ENCODE measurements around the gene DCAF11. TPM values are rescaled to one million over a fixed set of nuclear protein-coding genes. Genes with fewer than 3 reads are reported as not detected.

Gene DCAF11
- total and polyA plus RNA-seq, 2 of the 13 experiments (the other 11 are each of a cell fraction or from before 2014, with no cell fraction given) = 150 to 257 TPM

GRCh38 chr14:24135834-24136683 is 21.5 kb downstream of the DCAF11 start, which contains the start of gene PSME1 (continued):
- no peak; the same call in 1 of the 2 replicates for TF ChIP-seq KDM1A (CRISPR knock-in tag; IDR thresholded peaks at IDR 0.05)
- TF ChIP-seq ZNF3 (CRISPR knock-in tag; IDR thresholded peaks at IDR 0.05) = no peak
- TF ChIP-seq HNRNPH1 (optimal IDR thresholded peaks at IDR 0.05; ENCODE audit: low read depth, low read length) = no peak
- TF ChIP-seq SIN3A (IDR thresholded peaks at IDR 0.05; ENCODE audit: borderline replicate concordance, low read depth, low read length) = peak; percentile 73; the same call in 1 of the 2 replicates
- peak; percentile 34; the same call in 1 of the 2 replicates for TF ChIP-seq ZNF276 (CRISPR knock-in tag; IDR thresholded peaks at IDR 0.05; ENCODE audit: low read depth)
- no peak for TF ChIP-seq ATF4 (CRISPR knock-in tag; IDR thresholded peaks at IDR 0.05)
- TF ChIP-seq ERF (CRISPR knock-in tag; IDR thresholded peaks at IDR 0.05) = peak; percentile 84
- peak; percentile 75 for TF ChIP-seq E2F5 (CRISPR knock-in tag; conservative IDR thresholded peaks at IDR 0.05)
- TF ChIP-seq TBX2 (CRISPR knock-in tag; IDR thresholded peaks at IDR 0.05; ENCODE audit: borderline replicate concordance) = peak; percentile 84
- TF ChIP-seq ZBTB34 (CRISPR knock-in tag; IDR thresholded peaks at IDR 0.05) = no peak
- TF ChIP-seq NR2C2 (CRISPR knock-in tag; IDR thresholded peaks at IDR 0.05; ENCODE audit: borderline replicate concordance) = no peak; the same call in 1 of the 2 replicates
- no peak; the same call in 1 of the 2 replicates for TF ChIP-seq ZZZ3 (CRISPR knock-in tag; IDR thresholded peaks at IDR 0.05; ENCODE audit: borderline replicate concordance)
- peak; percentile 53 for TF ChIP-seq XRCC5 (optimal IDR thresholded peaks at IDR 0.05; ENCODE audit: low read length)
- peak in 1 of 2 experiments; percentile 26; a peak in 1 of 4 replicates for TF ChIP-seq REST (IDR thresholded peaks at IDR 0.05; ENCODE audit: borderline replicate concordance in 1 of 2, low read depth in 1 of 2, low read length in 2 of 2)
- peak; percentile 83 for TF ChIP-seq ZNF574 (CRISPR knock-in tag; IDR thresholded peaks at IDR 0.05)
